OCI-LY3 (cell line): Measurements from ENCODE around the gene LILRB3.

Source experiments
- H2AFZ ChIP-seq: fragments of 200-600, 300-600 bp; shearing (Covaris generic); 2 replicates; pipeline ENCODE4 v1.6.0; 2014; ENCODE audit warnings: antibody characterized with exemption, low read depth, low read length
- H3K27ac ChIP-seq: fragments of 200-600, 300-600 bp; sonication (generic); 2 replicates; pipeline ENCODE4 v1.5.1; 2014; ENCODE audit warnings: mild to moderate bottlenecking, low read length, moderate library complexity, mixed read lengths
- H3K27me3 ChIP-seq: fragments of 200-600, 300-600 bp; sonication (generic); 2 replicates; pipeline ENCODE4 v1.6.1; 2014; ENCODE audit warnings: low read depth, low read length, mixed read lengths
- H3K36me3 ChIP-seq: fragments of 200-600, 300-600 bp; sonication (generic); replicated peaks from 2 replicates; pipeline ENCODE3; 2014; ENCODE audit warnings: low read depth, low read length, mixed read lengths
- H3K4me1 ChIP-seq: fragments of 300-600, 200-600 bp; sonication (generic); 2 replicates; pipeline ENCODE4 v1.6.1; 2014; ENCODE audit warnings: low read length, mixed read lengths
- H3K4me2 ChIP-seq: fragments of 200-600, 300-600 bp; sonication (generic); 2 replicates; pipeline ENCODE4 v1.6.1; 2014; ENCODE audit warnings: low read length, mixed read lengths
- H3K4me3 ChIP-seq: fragments of 300-600, 200-600 bp; sonication (generic); 2 replicates; pipeline ENCODE4 v1.5.1; 2014; ENCODE audit warnings: antibody characterized with exemption, mild to moderate bottlenecking, low read length, moderate library complexity
- H3K79me2 ChIP-seq: fragments of 300-600, 200-600 bp; shearing (Covaris generic); 2 replicates; pipeline ENCODE4 v1.6.1; 2014; ENCODE audit warnings: mild to moderate bottlenecking, low read length, mixed read lengths
- H3K9ac ChIP-seq: fragments of 300-600, 200-600 bp; shearing (Covaris generic); 2 replicates; pipeline ENCODE4 v1.6.0; 2014; ENCODE audit warnings: mild to moderate bottlenecking, low read length, moderate library complexity
- H3K9me3 ChIP-seq: fragments of 200-600, 300-600 bp; shearing (Covaris generic); 2 replicates; pipeline ENCODE4 v1.6.1; 2014; ENCODE audit warnings: low read length, mixed read lengths; ENCODE audit not compliant: insufficient read depth
- H4K20me1 ChIP-seq: fragments of 200-600, 300-600 bp; sonication (generic); 2 replicates; pipeline ENCODE4 v1.6.1; 2016; ENCODE audit warnings: low read length, mixed read lengths; ENCODE audit not compliant: insufficient read depth
- CTCF ChIP-seq: fragments of 200-600, 300-600 bp; sonication (generic); IDR thresholded peaks from 2 replicates; pipeline ENCODE4 v1.5.1; 2014; ENCODE audit warnings: antibody characterized with exemption, low read length, low read depth
- EZH2phosphoT487 ChIP-seq: fragments of 200-600 bp; shearing (Covaris generic); IDR thresholded peaks from 2 replicates; pipeline ENCODE4 v1.6.1; 2018; ENCODE audit warnings: antibody characterized with exemption, mixed run types, low read depth

The LILRB3 gene

GRCh38 chr19:54206030-54206830 lies 16.6 kb downstream of the LILRB3 start:
- peaks cover 98% of the 10 kb centered on the region for H4K20me1 ChIP-seq
- peaks cover 70% of the 10 kb centered on the region for H3K79me2 ChIP-seq
- no peak overlapping the region for H3K27ac ChIP-seq
- no peaks in the 10 kb centered on the region for H3K9me3 ChIP-seq
- H3K4me2 ChIP-seq = peak overlapping the region; percentile 54
- peaks cover 73% of the 10 kb centered on the region for H3K4me1 ChIP-seq
- H3K9ac ChIP-seq = no peak overlapping the region
- no peak overlapping the region for H2AFZ ChIP-seq
- no peaks in the 10 kb centered on the region for H3K27me3 ChIP-seq
- no peak overlapping the region for H3K4me3 ChIP-seq
- peaks cover 82% of the 10 kb centered on the region for H3K36me3 ChIP-seq
- TF ChIP-seq CTCF = no peak
- TF ChIP-seq EZH2phosphoT487 = no peak

- Histone ChIP-seq H3K4me3 (no peak overlapping the region), H3K27ac (no peak overlapping the region), H2AFZ (no peak overlapping the region), H3K79me2 (peaks cover 81% of the 10 kb centered on the region), H4K20me1 (peaks cover 88% of the 10 kb centered on the region), H3K27me3 (no peaks in the 10 kb centered on the region), H3K9me3 (no peaks in the 10 kb centered on the region), H3K36me3 (peaks cover 76% of the 10 kb centered on the region), H3K4me2 (peak overlapping the region; percentile 99), H3K4me1 (peaks cover 75% of the 10 kb centered on the region), H3K9ac (no peak overlapping the region)
- TF ChIP-seq CTCF (no peak), EZH2phosphoT487 (no peak)
These were observed 17.9 kb downstream of the LILRB3 start for GRCh38 chr19:54204767-54205468.

GRCh38 chr19:54203151-54203611 lies 19.6 kb downstream of the LILRB3 start:
- peaks cover 71% of the 10 kb centered on the region for H3K4me1 ChIP-seq
- peak overlapping the region; percentile 80 for H3K4me3 ChIP-seq
- no peaks in the 10 kb centered on the region for H3K9me3 ChIP-seq
- peaks cover 70% of the 10 kb centered on the region for H4K20me1 ChIP-seq
- H3K79me2 ChIP-seq = peaks cover 84% of the 10 kb centered on the region
- H3K27me3 ChIP-seq = no peaks in the 10 kb centered on the region
- peak overlapping the region; percentile 79 for H3K27ac ChIP-seq
- H3K9ac ChIP-seq = peak overlapping the region; percentile 91
- TF ChIP-seq CTCF = no peak
- TF ChIP-seq EZH2phosphoT487 = no peak
- peaks cover 71% of the 10 kb centered on the region for H3K36me3 ChIP-seq
- peak overlapping the region; percentile 99 for H3K4me2 ChIP-seq
- H2AFZ ChIP-seq = no peak overlapping the region

GRCh38 chr19:54201980-54202379 lies 20.8 kb downstream of the LILRB3 start:
- peaks cover 62% of the 10 kb centered on the region for H3K36me3 ChIP-seq
- no peaks in the 10 kb centered on the region for H3K9me3 ChIP-seq
- no peaks in the 10 kb centered on the region for H3K27me3 ChIP-seq
- TF ChIP-seq CTCF (no peak), EZH2phosphoT487 (no peak)
- H3K4me2 ChIP-seq = peak overlapping the region; percentile 99
- H3K4me1 ChIP-seq = peaks cover 59% of the 10 kb centered on the region
- peak overlapping the region; percentile 80 for H3K4me3 ChIP-seq
- peaks cover 77% of the 10 kb centered on the region for H3K79me2 ChIP-seq
- H4K20me1 ChIP-seq = peaks cover 58% of the 10 kb centered on the region
- H3K27ac ChIP-seq = peak overlapping the region; percentile 79
- H3K9ac ChIP-seq = peak overlapping the region; percentile 91
- no peak overlapping the region for H2AFZ ChIP-seq
